Chondrocyte (in vitro differentiated cells): ENCODE results near the gene SAMD8. TPM values are rescaled to one million over a fixed set of nuclear protein-coding genes. Genes with fewer than 3 reads are reported as not detected.

ENCODE experiments used
- DNase-seq: peaks from one replicate; pipeline ENCODE4 v3.0.0; 2021; ENCODE audit warnings: mixed read lengths, low spot score
- H3K27ac Mint-ChIP-seq: one replicate; pipeline ENCODE4 v1.8.0; 2021; ENCODE audit warnings: mild to moderate bottlenecking, moderate library complexity, mixed read lengths; ENCODE audit not compliant: unreplicated experiment
- H3K27me3 Mint-ChIP-seq: 2 replicates; pipeline ENCODE4 v1.8.0; 2021; ENCODE audit warnings: low read depth, mixed read lengths
- H3K36me3 Mint-ChIP-seq: 2 replicates; pipeline ENCODE4 v1.8.0; 2021; ENCODE audit warnings: low read depth, mixed read lengths
- H3K4me1 Mint-ChIP-seq: 2 replicates; pipeline ENCODE4 v1.8.0; 2021; ENCODE audit warnings: low read depth, mild to moderate bottlenecking, mixed read lengths
- H3K4me3 Mint-ChIP-seq: one replicate; pipeline ENCODE4 v1.8.0; 2021; ENCODE audit warnings: mild to moderate bottlenecking, moderate library complexity, mixed read lengths; ENCODE audit not compliant: unreplicated experiment
- H3K9me3 Mint-ChIP-seq: 2 replicates; pipeline ENCODE4 v1.8.0; 2021; ENCODE audit warnings: low read depth, mixed read lengths
- CTCF ChIP-seq: fragments of 200-600 bp; sonication (generic); IDR thresholded peaks from 2 replicates; pipeline ENCODE4 v1.5.0; 2021; ENCODE audit warnings: antibody characterized with exemption, mild to moderate bottlenecking, moderate library complexity
- total RNA-seq: library from RNA; stranded (reverse); gene quantifications from 3 replicates; pipeline ENCODE4 v1.2.1, GENCODE V29; 2021

Gene SAMD8
- total RNA-seq, 1 donor from 2014 or later = 24.7 TPM

DNA sequence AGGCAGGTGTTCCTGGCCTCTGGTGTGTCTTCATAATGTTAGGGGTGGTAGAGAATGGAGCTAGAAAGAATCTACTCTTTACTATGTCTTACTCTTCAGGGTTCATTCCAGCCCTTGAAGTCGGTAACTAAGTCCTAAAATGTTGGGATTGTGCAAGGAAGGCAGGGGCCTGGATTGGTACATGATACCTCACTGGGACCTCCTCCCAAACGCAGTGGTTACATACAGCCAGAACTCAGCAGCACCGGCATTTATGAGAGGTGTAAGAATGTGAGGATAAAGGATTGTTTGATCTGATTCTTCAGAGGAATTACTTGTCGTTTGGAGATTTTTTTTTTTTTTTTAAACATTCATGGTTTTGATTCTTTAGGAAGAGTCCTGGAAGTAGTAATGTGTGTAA is 117.4 kb downstream of the SAMD8 start:
- no peak for TF ChIP-seq CTCF
- peaks cover 24% of the 10 kb centered on the region for H3K36me3 Mint-ChIP-seq
- peaks cover 67% of the 10 kb centered on the region for H3K4me1 Mint-ChIP-seq
- H3K4me3 Mint-ChIP-seq = no peak overlapping the region
- H3K27ac Mint-ChIP-seq = peak overlapping the region; percentile 85
- H3K9me3 Mint-ChIP-seq = no peaks in the 10 kb centered on the region
- H3K27me3 Mint-ChIP-seq = no peaks in the 10 kb centered on the region
- no peak for DNase-seq

GRCh38 chr10:75229971-75230370 is 118.5 kb downstream of the SAMD8 start:
- peak overlapping the region; percentile 78 for H3K27ac Mint-ChIP-seq
- no peak overlapping the region for H3K4me3 Mint-ChIP-seq

GRCh38 chr10:75230600-75231038 is 119.2 kb downstream of the SAMD8 start:
- no peaks in the 10 kb centered on the region for H3K9me3 Mint-ChIP-seq
- peak overlapping the region; percentile 91 for H3K27ac Mint-ChIP-seq
- DNase-seq = no peak
- peaks cover 19% of the 10 kb centered on the region for H3K36me3 Mint-ChIP-seq
- no peaks in the 10 kb centered on the region for H3K27me3 Mint-ChIP-seq
- no peak overlapping the region for H3K4me3 Mint-ChIP-seq
- TF ChIP-seq CTCF = peak; percentile 93
- peaks cover 49% of the 10 kb centered on the region for H3K4me1 Mint-ChIP-seq

More at GRCh38 chr10:75229971-75230370, 118.5 kb downstream of the SAMD8 start:
- Mint-ChIP-seq H3K9me3 (no peaks in the 10 kb centered on the region), H3K4me1 (peaks cover 55% of the 10 kb centered on the region), H3K27me3 (no peaks in the 10 kb centered on the region), H3K36me3 (peaks cover 19% of the 10 kb centered on the region)
- DNase-seq = no peak
- TF ChIP-seq CTCF = no peak

Other genes starting within 250 kb of the SAMD8 start
- 142 to 161 TPM (median 155 TPM) in 3 replicates for gene VDAC2, start 99.1 kb downstream of the SAMD8 start, total RNA-seq
- 12.8 to 15.7 TPM (median 13.2 TPM) in 3 replicates for gene COMTD1, start 124.3 kb downstream of the SAMD8 start, total RNA-seq